H9 (cell line): Measurements from ENCODE around the gene PCSK6. TPM values are rescaled to one million over a fixed set of nuclear protein-coding genes. Genes with fewer than 3 reads are reported as not detected.

Experiments used
- DNase-seq: peaks from one replicate; pipeline ENCODE4 v3.0.0-alpha.2; 2017
- H2AFZ ChIP-seq: one replicate; pipeline ENCODE4 v1.6.1; 2013; ENCODE audit warnings: mild to moderate bottlenecking, low read length, control low read depth, moderate library complexity
- H2AK5ac ChIP-seq: 2 replicates; pipeline ENCODE4 v1.6.1; 2013; ENCODE audit warnings: low read length, control low read depth, mixed read lengths; ENCODE audit not compliant: insufficient read length
- H2BK120ac ChIP-seq: one replicate; pipeline ENCODE4 v1.6.1; 2013; ENCODE audit warnings: low read depth, mild to moderate bottlenecking, low read length, control low read depth, inconsistent platforms; ENCODE audit not compliant: poor library complexity, severe bottlenecking
- H2BK12ac ChIP-seq: 2 replicates; pipeline ENCODE4 v1.6.1; 2013; ENCODE audit warnings: low read length, control low read depth, mixed read lengths, low read depth; ENCODE audit not compliant: insufficient read length
- H2BK15ac ChIP-seq: 2 replicates; pipeline ENCODE4 v1.6.1; 2013; ENCODE audit warnings: low read depth, low read length, control low read depth
- H2BK20ac ChIP-seq: one replicate; pipeline ENCODE4 v1.6.1; 2013; ENCODE audit warnings: low read depth, mild to moderate bottlenecking, low read length, control low read depth, inconsistent platforms; ENCODE audit not compliant: poor library complexity, severe bottlenecking
- H2BK5ac ChIP-seq: 2 replicates; pipeline ENCODE4 v1.6.1; 2013; ENCODE audit warnings: low read length, control low read depth, mixed read lengths; ENCODE audit not compliant: insufficient read length
- H3K14ac ChIP-seq: 2 replicates; pipeline ENCODE4 v1.6.1; 2013; ENCODE audit warnings: low read length, control low read depth; ENCODE audit not compliant: insufficient read depth
- H3K18ac ChIP-seq: 2 replicates; pipeline ENCODE4 v1.6.1; 2013; ENCODE audit warnings: low read depth, mild to moderate bottlenecking, mixed read lengths, low read length, control low read depth; ENCODE audit not compliant: insufficient read length
- H3K23ac ChIP-seq: 2 replicates; pipeline ENCODE4 v1.6.1; 2013; ENCODE audit warnings: low read length, control low read depth, mixed read lengths, low read depth; ENCODE audit not compliant: insufficient read length
- H3K23me2 ChIP-seq: 2 replicates; pipeline ENCODE4 v1.6.1; 2013; ENCODE audit warnings: low read depth, mild to moderate bottlenecking, mixed read lengths, low read length, control low read depth; ENCODE audit not compliant: insufficient read length, poor library complexity, severe bottlenecking
- H3K27ac ChIP-seq: 2 replicates; pipeline ENCODE4 v1.5.1; 2013; ENCODE audit warnings: low read length, control low read depth, mixed read lengths, low read depth; ENCODE audit not compliant: insufficient read length
- H3K27me3 ChIP-seq: 2 replicates; pipeline ENCODE4 v1.6.1; 2013; ENCODE audit warnings: low read length, control low read depth, inconsistent platforms; ENCODE audit not compliant: insufficient read depth
- H3K4ac ChIP-seq: 2 replicates; pipeline ENCODE4 v1.6.1; 2013; ENCODE audit warnings: low read depth, mild to moderate bottlenecking, control low read depth, inconsistent platforms, low read length, moderate library complexity
- H3K4me1 ChIP-seq: 2 replicates; pipeline ENCODE4 v1.6.1; 2013; ENCODE audit warnings: low read length, control low read depth, inconsistent platforms; ENCODE audit not compliant: insufficient read depth
- H3K4me2 ChIP-seq: 2 replicates; pipeline ENCODE4 v1.6.1; 2013; ENCODE audit warnings: low read length, control low read depth, mixed read lengths; ENCODE audit not compliant: insufficient read length, insufficient read depth
- H3K56ac ChIP-seq: 2 replicates; pipeline ENCODE4 v1.6.1; 2013; ENCODE audit warnings: low read depth, mild to moderate bottlenecking, mixed read lengths, low read length, control low read depth; ENCODE audit not compliant: insufficient read length
- H3K79me1 ChIP-seq: 2 replicates; pipeline ENCODE4 v1.6.1; 2013; ENCODE audit warnings: low read depth, mild to moderate bottlenecking, moderate library complexity, low read length, control low read depth, inconsistent platforms; ENCODE audit not compliant: insufficient read depth, poor library complexity, severe bottlenecking
- H3K79me2 ChIP-seq: 2 replicates; pipeline ENCODE4 v1.6.1; 2013; ENCODE audit warnings: low read length, control low read depth, inconsistent platforms; ENCODE audit not compliant: insufficient read depth
- H3K9ac ChIP-seq: 2 replicates; pipeline ENCODE4 v1.6.1; 2013; ENCODE audit warnings: low read length, control low read depth, mixed read lengths; ENCODE audit not compliant: insufficient read length; ENCODE audit errors: extremely low read depth
- H3K9me3 ChIP-seq: one replicate; pipeline ENCODE4 v1.6.1; 2013; ENCODE audit warnings: low read depth, low read length, inconsistent platforms; ENCODE audit not compliant: control insufficient read depth
- H3T11ph ChIP-seq: one replicate; pipeline ENCODE4 v1.6.1; 2013; ENCODE audit warnings: mild to moderate bottlenecking, low read length, control low read depth, inconsistent platforms
- H4K20me1 ChIP-seq: one replicate; pipeline ENCODE4 v1.6.1; 2013; ENCODE audit not compliant: control insufficient read depth, insufficient read length, insufficient read depth
- H4K5ac ChIP-seq: 2 replicates; pipeline ENCODE4 v1.6.1; 2013; ENCODE audit warnings: low read depth, mild to moderate bottlenecking, mixed read lengths, low read length, control low read depth; ENCODE audit not compliant: insufficient read length
- H4K8ac ChIP-seq: replicated peaks from 2 replicates; pipeline ENCODE4 v1.6.1; 2013; ENCODE audit warnings: low read length, control low read depth, mixed read lengths, low read depth; ENCODE audit not compliant: insufficient read length
- H4K91ac ChIP-seq: 2 replicates; pipeline ENCODE4 v1.6.1; 2013; ENCODE audit warnings: low read depth, mild to moderate bottlenecking, moderate library complexity, mixed read lengths, low read length, control low read depth; ENCODE audit not compliant: insufficient read length
- H3K27ac Mint-ChIP-seq, 3 experiments: 2 replicates in 2 of 3; 3 replicates in 1 of 3; pipeline ENCODE4 v1.8.0; 2020 to 2021; ENCODE audit warnings: mixed read lengths in 3 of 3, mild to moderate bottlenecking in 1 of 3, moderate library complexity in 1 of 3
- H3K27me3 Mint-ChIP-seq: 2 replicates; pipeline ENCODE4 v1.8.0; 2021; ENCODE audit warnings: low read depth, mild to moderate bottlenecking, moderate library complexity, mixed read lengths
- H3K36me3 Mint-ChIP-seq, 3 experiments: 2 replicates in 2 of 3; 3 replicates in 1 of 3; pipeline ENCODE4 v1.8.0; 2020 to 2021; ENCODE audit warnings: low read depth in 3 of 3, mixed read lengths in 3 of 3; ENCODE audit not compliant: insufficient read depth in 1 of 3
- H3K4me1 Mint-ChIP-seq, 2 experiments: 2 replicates each; pipeline ENCODE4 v1.8.0; 2020; ENCODE audit warnings: mixed read lengths in 2 of 2
- H3K4me3 Mint-ChIP-seq, 2 experiments: 2 replicates in 1 of 2; 3 replicates in 1 of 2; pipeline ENCODE4 v1.8.0; 2020 to 2021; ENCODE audit warnings: mild to moderate bottlenecking in 2 of 2, mixed read lengths in 2 of 2, moderate library complexity in 1 of 2
- H3K9me3 Mint-ChIP-seq, 2 experiments: 2 replicates in 1 of 2; 3 replicates in 1 of 2; pipeline ENCODE4 v1.8.0; 2020; ENCODE audit warnings: mild to moderate bottlenecking in 2 of 2, mixed read lengths in 2 of 2, moderate library complexity in 1 of 2
- CTCF ChIP-seq: fragments of 200-600 bp; sonication (generic); conservative IDR thresholded peaks from 3 replicates; pipeline ENCODE4 v1.8.0; 2021; ENCODE audit warnings: antibody characterized with exemption, mild to moderate bottlenecking
- WGBS: extraction: QIAGEN DNeasy Blood & Tissue Kit; methylation state at CpG from one replicate; pipeline ENCODE4 v1.1.7; 2013; ENCODE audit warnings: missing lambda C conversion rate, low lambda C conversion rate, mixed read lengths; ENCODE audit not compliant: insufficient read length; ENCODE audit errors: extremely low coverage; 5-methylcytosine and 5-hydroxymethylcytosine counted together
- total RNA-seq: library from RNA; stranded (reverse); gene quantifications from 2 replicates; pipeline ENCODE4 v1.2.1, GENCODE V29; 2021

Gene PCSK6
- total RNA-seq, 1 experiment from 2014 or later = 4.0 TPM

- Histone ChIP-seq H3K9ac (no peak overlapping the region), H3K79me2 (no peaks in the 10 kb centered on the region), H3K4ac (no peak overlapping the region), H2AK5ac (no peak overlapping the region), H3K27me3 (no peaks in the 10 kb centered on the region; the same call in 1 of the 2 replicates), H3K4me2 (no peak overlapping the region), H2BK5ac (no peak overlapping the region), H3T11ph (no peak overlapping the region), H2AFZ (no peak overlapping the region), H2BK15ac (no peak overlapping the region), H4K20me1 (no peaks in the 10 kb centered on the region), H4K8ac (no peak overlapping the region), H3K4me1 (no peaks in the 10 kb centered on the region), H4K5ac (no peak overlapping the region), H2BK20ac (no peak overlapping the region), H3K14ac (no peak overlapping the region; the same call in 1 of the 2 replicates), H3K18ac (no peak overlapping the region), H3K79me1 (no peaks in the 10 kb centered on the region), H3K56ac (no peak overlapping the region), H2BK12ac (no peak overlapping the region), H2BK120ac (no peak overlapping the region), H4K91ac (no peak overlapping the region), H3K9me3 (no peaks in the 10 kb centered on the region), H3K27ac (no peak overlapping the region), H3K23ac (no peak overlapping the region), H3K23me2 (no peaks in the 10 kb centered on the region)
- DNase-seq = no peak
- Mint-ChIP-seq H3K36me3 (0 out of 7 replicates have a peak, but pooled peaks cover 0 to 3% (median 0%) of the 10 kb centered on the region in 3 experiments), H3K9me3 (peaks cover 0 to 4% of the 10 kb centered on the region in 2 experiments; a peak in 1 of 5 replicates), H3K27ac (no peak overlapping the region), H3K4me1 (peaks cover 8 to 10% of the 10 kb centered on the region in 2 experiments), H3K27me3 (peaks cover 14% of the 10 kb centered on the region), H3K4me3 (no peak overlapping the region)
- no CpG with 5 or more reads among the region's 21 CpGs for WGBS
- no peak for TF ChIP-seq CTCF
These were observed 19.8 kb downstream of the PCSK6 start for GRCh38 chr15:101469520-101470288.
